Naive B cell (primary cell): ENCODE results near the gene DACH1. TPM values are rescaled to one million over a fixed set of nuclear protein-coding genes. Genes with fewer than 3 reads are reported as not detected.

Experiments
- ATAC-seq, 2 donors: fragments of 150-1000 bp; cut with Tn5 transposase; 2 replicates each; pipeline ENCODE4 v1.10.0; 2021; ENCODE audit warnings: low read depth in 2 of 2, mild to moderate bottlenecking in 2 of 2, moderate library complexity in 2 of 2
- DNase-seq: peaks from one replicate; pipeline ENCODE4 v3.0.0; 2022
- H3K27ac Mint-ChIP-seq, 6 donors: one replicate each; pipeline ENCODE4 v1.8.0; 2020 to 2022; ENCODE audit warnings: mild to moderate bottlenecking in 6 of 6, mixed read lengths in 6 of 6, moderate library complexity in 5 of 6, inconsistent platforms in 2 of 6
- H3K27me3 Mint-ChIP-seq, 3 donors: one replicate each; pipeline ENCODE4 v1.8.0; 2021 to 2022; ENCODE audit warnings: mixed read lengths in 3 of 3, mild to moderate bottlenecking in 1 of 3
- H3K36me3 Mint-ChIP-seq, 2 donors: one replicate each; pipeline ENCODE4 v1.8.0; 2020 to 2022; ENCODE audit warnings: mixed read lengths in 2 of 2, inconsistent platforms in 1 of 2, mild to moderate bottlenecking in 1 of 2
- H3K4me1 Mint-ChIP-seq, 3 donors: one replicate each; pipeline ENCODE4 v1.8.0; 2020 to 2022; ENCODE audit warnings: mixed read lengths in 3 of 3, inconsistent platforms in 1 of 3, mild to moderate bottlenecking in 1 of 3, moderate library complexity in 1 of 3
- H3K4me3 Mint-ChIP-seq, 8 donors: one replicate each; pipeline ENCODE4 v1.8.0; 2020 to 2022; ENCODE audit warnings: mild to moderate bottlenecking in 8 of 8, mixed read lengths in 8 of 8, moderate library complexity in 8 of 8, inconsistent platforms in 2 of 8
- H3K9me3 Mint-ChIP-seq, 7 donors: one replicate each; pipeline ENCODE4 v1.8.0; 2020 to 2022; ENCODE audit warnings: mixed read lengths in 7 of 7, mild to moderate bottlenecking in 5 of 7, inconsistent platforms in 2 of 7, moderate library complexity in 1 of 7
- polyA plus RNA-seq, 6 donors: library from polyadenylated mRNA; unstranded; fragments of 300-500 nt; fragmentation: Illumina TruSeq; gene quantifications; one replicate each; pipeline ENCODE4 v1.2.3, GENCODE V29; 2021; ENCODE audit warnings: low read depth in 6 of 6

DACH1 gene
- polyA plus RNA-seq, 6 donors from 2014 or later, result not detected

DNA sequence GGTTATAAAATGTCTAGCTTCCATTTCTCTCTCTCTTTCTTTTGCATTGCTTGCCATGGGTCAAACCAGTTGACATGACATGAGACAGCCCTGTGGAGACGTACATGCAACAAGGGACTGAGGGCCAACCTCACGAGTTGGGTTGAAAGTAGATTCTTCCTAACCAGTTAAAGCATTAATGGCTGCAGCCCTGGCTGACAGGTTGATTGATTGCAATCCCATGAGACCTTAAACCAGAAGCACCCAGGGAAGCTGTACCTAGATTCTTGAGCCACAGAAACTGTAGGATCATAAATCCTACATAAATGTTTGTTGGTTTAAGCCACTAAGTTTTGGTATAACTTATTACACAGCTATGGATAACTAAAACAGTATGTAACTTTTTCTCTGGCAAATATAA, 373.8 kb downstream of the DACH1 start:
- H3K4me3 Mint-ChIP-seq, result no peak overlapping the region
- H3K9me3 Mint-ChIP-seq, result no peaks in the 10 kb centered on the region
- no peaks in the 10 kb centered on the region for H3K27me3 Mint-ChIP-seq
- no peak overlapping the region for H3K27ac Mint-ChIP-seq
- H3K4me1 Mint-ChIP-seq, result no peaks in the 10 kb centered on the region
- ATAC-seq (no peak), DNase-seq (no peak)
- H3K36me3 Mint-ChIP-seq, result no peaks in the 10 kb centered on the region

DNA sequence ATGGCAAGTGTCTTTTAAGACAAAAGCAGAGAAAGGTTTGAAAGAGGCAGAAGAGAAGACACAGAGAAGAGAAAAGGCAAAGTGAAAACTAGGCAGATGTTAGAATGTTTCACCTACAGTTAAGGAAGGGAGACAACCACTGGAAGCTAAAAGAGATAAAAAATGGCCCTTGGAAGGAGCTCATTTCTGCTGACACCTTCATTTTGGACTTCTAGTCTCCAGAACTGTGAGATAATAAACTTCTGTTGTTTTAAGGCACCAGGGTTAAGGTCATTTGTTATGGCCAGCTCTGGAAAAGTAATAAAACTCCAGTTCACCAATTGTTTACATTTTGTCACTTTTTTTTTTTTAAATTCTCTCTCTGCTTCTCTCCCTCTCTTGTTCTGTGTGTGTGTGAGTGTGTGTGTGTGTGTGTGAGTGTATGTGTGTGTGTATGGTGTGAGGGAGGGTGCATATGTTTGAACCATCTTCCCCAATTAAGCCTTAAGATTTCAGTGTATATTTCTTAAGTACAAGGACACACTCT, 374.6 kb downstream of the DACH1 start:
- Mint-ChIP-seq H3K36me3 (no peaks in the 10 kb centered on the region), H3K4me1 (no peaks in the 10 kb centered on the region), H3K27me3 (no peaks in the 10 kb centered on the region), H3K9me3 (no peaks in the 10 kb centered on the region), H3K4me3 (no peak overlapping the region), H3K27ac (no peak overlapping the region)
- DNase-seq (no peak), ATAC-seq (no peak)

DNA sequence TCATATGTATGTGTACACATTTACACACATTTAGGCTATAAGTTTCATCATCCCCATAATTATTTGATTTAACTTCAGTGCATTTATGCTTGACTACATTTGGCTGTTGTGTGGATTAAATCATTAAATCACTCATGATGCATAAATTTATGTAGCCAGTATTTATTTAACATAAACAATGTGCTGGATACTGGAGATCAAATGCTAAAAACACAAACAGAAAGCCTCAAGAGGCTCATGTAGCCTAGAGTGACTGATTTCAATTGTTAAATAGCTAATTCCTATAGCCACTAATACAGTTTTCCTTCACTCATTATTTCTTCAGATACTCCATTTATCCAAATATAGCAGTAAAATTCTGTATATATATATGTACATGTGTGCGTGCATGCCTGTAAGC, 376.0 kb downstream of the DACH1 start:
- H3K4me1 Mint-ChIP-seq, result no peaks in the 10 kb centered on the region
- no peak overlapping the region for H3K27ac Mint-ChIP-seq
- H3K36me3 Mint-ChIP-seq, result no peaks in the 10 kb centered on the region
- no peak for ATAC-seq
- no peak for DNase-seq
- H3K27me3 Mint-ChIP-seq, result no peaks in the 10 kb centered on the region
- H3K4me3 Mint-ChIP-seq, result no peak overlapping the region
- no peaks in the 10 kb centered on the region for H3K9me3 Mint-ChIP-seq

DNA sequence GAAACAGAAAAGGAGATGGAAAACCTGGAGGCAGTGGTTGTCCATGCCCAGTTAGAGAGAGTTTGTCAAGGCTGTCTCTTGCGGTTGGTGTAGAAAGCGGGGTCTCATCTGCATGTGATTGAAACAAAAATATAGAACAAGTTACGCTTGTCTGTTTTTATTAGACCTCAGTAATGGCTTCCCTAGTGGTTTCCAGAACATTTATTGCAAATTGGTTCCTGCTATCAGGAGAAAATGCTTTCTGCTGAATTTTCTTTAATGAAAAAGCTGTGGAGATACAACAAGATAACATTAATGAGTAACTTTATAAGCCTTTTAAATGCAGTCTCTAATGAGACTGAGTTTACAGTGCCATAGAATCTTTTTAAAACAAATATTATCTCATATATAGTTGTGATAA, 378.0 kb downstream of the DACH1 start:
- Mint-ChIP-seq H3K9me3 (no peaks in the 10 kb centered on the region), H3K4me3 (no peak overlapping the region)
- no peak for ATAC-seq

DNA sequence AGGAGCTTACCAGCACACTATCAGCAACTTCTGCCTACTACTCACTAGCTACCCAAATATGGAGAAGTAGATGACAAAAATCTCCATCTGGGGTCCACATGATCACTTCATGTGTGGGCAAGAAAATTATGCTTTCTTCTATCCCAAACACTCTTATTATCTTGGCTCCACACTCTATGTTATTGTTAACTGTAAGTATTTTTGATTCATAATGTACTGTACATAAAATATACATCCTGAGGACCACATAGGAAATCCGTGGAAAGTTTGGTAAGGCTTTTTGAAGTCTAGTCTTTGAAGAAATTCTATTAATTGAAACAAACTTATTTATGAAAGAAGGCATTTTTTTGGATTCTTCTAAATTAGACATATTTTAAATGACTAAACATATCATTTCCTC, 378.8 kb downstream of the DACH1 start:
- no peak for DNase-seq
- Mint-ChIP-seq H3K27ac (no peak overlapping the region), H3K9me3 (no peaks in the 10 kb centered on the region), H3K36me3 (no peaks in the 10 kb centered on the region), H3K27me3 (no peaks in the 10 kb centered on the region), H3K4me3 (no peak overlapping the region), H3K4me1 (no peaks in the 10 kb centered on the region)
- ATAC-seq, result no peak

More for the DNA sequence above, 378.0 kb downstream of the DACH1 start:
- Mint-ChIP-seq H3K4me1 (no peaks in the 10 kb centered on the region), H3K36me3 (no peaks in the 10 kb centered on the region), H3K27me3 (no peaks in the 10 kb centered on the region), H3K27ac (no peak overlapping the region)
- no peak for DNase-seq

DNA sequence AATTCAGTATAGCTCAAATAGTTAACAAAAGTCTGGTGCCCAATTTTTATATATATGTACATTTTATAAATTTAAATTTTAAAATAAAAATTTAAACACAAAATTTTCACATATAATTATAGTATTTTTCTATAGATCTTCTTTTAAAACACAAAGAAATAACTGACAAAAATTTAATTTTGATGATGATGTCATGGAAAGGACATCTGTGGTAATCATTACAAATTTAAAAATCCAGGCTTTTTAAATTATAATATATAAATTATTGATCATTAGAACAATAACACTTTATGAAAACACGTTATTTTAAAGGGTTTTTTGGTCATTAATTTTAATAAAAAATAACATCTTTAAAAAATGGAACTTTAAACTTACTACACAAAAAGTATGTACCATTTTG, 381.1 kb downstream of the DACH1 start:
- H3K27me3 Mint-ChIP-seq, result no peaks in the 10 kb centered on the region
- DNase-seq, result no peak
- no peaks in the 10 kb centered on the region for H3K4me1 Mint-ChIP-seq
- H3K27ac Mint-ChIP-seq, result no peak overlapping the region
- no peaks in the 10 kb centered on the region for H3K36me3 Mint-ChIP-seq
- H3K4me3 Mint-ChIP-seq, result no peak overlapping the region
- H3K9me3 Mint-ChIP-seq, result no peaks in the 10 kb centered on the region
- ATAC-seq, result no peak

DNA sequence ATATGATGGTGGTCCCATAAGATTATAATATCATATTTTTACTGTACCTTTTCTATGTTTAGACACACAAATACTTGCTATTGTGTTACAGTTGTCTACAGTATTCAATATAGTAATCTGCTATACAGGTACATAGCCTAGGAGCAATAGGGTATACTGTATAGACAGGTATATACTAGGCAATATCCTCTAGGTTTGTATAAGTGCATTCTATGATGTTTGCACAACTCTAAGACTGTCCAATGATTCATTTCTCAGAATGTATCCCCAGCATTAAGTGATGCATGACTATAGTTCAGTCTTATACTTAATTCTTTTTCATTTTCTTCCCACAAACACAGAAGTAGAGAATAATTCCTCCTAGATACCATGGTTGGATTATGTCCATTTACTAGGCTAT, 383.3 kb downstream of the DACH1 start:
- no peaks in the 10 kb centered on the region for H3K4me1 Mint-ChIP-seq
- H3K27ac Mint-ChIP-seq, result no peak overlapping the region
- DNase-seq (no peak), ATAC-seq (no peak)
- H3K9me3 Mint-ChIP-seq, result no peaks in the 10 kb centered on the region
- H3K4me3 Mint-ChIP-seq, result no peak overlapping the region
- H3K36me3 Mint-ChIP-seq, result no peaks in the 10 kb centered on the region
- no peaks in the 10 kb centered on the region for H3K27me3 Mint-ChIP-seq

DNA sequence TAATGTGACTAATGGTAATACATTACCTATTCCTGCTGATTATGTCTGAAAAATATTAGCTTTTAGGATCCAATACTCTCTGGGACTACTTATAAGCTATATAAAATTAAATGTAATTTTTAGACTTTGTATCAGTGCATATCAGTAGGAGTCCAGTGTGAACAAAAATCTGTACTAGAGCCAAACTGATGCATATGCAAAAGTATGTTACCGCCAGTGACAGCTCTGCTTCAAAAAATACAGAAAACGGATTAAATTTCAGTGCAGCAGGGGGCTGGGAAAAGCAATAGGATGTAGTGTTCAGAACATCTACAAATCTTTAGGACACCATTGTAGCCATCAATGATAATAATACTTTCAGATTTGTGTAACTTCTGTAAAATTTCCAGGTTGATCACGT, 385.5 kb downstream of the DACH1 start:
- Mint-ChIP-seq H3K27me3 (no peaks in the 10 kb centered on the region), H3K4me1 (no peaks in the 10 kb centered on the region), H3K27ac (no peak overlapping the region), H3K4me3 (no peak overlapping the region), H3K36me3 (no peaks in the 10 kb centered on the region), H3K9me3 (no peaks in the 10 kb centered on the region)
- ATAC-seq (no peak), DNase-seq (no peak)

DNA sequence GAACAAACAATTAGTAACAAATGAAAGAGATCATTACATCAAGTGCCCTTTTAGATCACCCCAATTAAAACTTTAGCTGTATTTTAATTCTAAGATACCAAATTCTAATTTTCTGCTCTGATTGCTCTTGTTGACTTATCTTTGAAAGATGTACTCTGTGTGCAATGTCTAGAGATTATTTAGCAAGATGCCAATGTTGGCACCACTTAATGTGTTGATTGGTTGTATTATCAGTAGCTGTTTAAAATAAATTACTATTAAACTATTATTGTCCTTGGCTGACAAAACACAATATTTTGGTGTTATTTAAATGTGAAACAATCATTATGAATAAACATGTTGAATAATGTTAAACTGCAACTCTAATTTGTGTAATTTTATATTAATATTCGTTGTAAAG, 386.0 kb downstream of the DACH1 start:
- DNase-seq (no peak), ATAC-seq (no peak)
- H3K27ac Mint-ChIP-seq, result no peak overlapping the region
- no peaks in the 10 kb centered on the region for H3K36me3 Mint-ChIP-seq
- no peaks in the 10 kb centered on the region for H3K4me1 Mint-ChIP-seq
- H3K27me3 Mint-ChIP-seq, result no peaks in the 10 kb centered on the region
- H3K4me3 Mint-ChIP-seq, result no peak overlapping the region
- H3K9me3 Mint-ChIP-seq, result no peaks in the 10 kb centered on the region

DNA sequence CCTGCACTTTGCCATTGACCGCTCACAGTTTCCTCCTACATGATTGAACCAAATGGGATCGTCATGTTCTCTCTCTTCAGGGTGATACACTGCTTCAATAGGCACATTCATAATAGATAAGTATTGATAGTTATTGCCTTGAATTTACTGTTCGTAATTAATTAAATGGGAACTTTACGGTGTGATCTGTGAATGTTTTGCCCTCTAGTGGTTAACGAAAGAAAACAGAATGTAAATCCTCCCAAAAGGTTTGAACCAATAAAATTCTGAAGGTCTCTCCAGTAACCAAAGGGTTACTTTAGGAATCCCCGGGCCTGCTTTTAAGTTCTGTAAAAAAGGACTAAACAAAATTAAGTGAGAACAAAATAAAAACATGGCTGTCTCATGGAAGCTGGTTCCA, 389.3 kb downstream of the DACH1 start:
- H3K9me3 Mint-ChIP-seq, result no peaks in the 10 kb centered on the region
- no peaks in the 10 kb centered on the region for H3K4me1 Mint-ChIP-seq
- no peaks in the 10 kb centered on the region for H3K36me3 Mint-ChIP-seq
- no peaks in the 10 kb centered on the region for H3K27me3 Mint-ChIP-seq
- no peak overlapping the region for H3K4me3 Mint-ChIP-seq
- no peak overlapping the region for H3K27ac Mint-ChIP-seq
- ATAC-seq, result no peak
- no peak for DNase-seq

DNA sequence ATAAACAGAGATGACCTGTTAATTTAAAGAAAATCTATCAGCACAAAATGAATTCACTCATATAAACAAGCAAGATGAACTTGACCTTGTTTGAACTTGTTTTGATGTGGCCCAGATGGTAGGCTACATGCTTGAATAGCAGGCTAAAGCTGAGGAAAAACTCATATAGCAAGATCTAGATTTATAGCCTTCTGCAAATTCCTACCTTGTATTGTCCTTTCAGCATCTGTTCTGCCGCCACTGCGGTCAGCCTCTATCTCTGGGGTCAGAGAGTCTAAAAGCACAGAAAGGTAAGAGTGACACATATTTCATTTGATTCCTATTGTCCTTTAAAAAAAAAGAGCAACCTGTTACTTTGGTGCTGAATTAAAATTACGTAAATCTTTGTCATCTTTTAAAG, 392.1 kb downstream of the DACH1 start:
- Mint-ChIP-seq H3K27ac (no peak overlapping the region), H3K36me3 (no peaks in the 10 kb centered on the region), H3K27me3 (no peaks in the 10 kb centered on the region), H3K4me1 (no peaks in the 10 kb centered on the region), H3K4me3 (no peak overlapping the region), H3K9me3 (peaks cover 0 to 6% (median 0%) of the 10 kb centered on the region in 7 donors)
- no peak for ATAC-seq
- DNase-seq, result no peak

DNA sequence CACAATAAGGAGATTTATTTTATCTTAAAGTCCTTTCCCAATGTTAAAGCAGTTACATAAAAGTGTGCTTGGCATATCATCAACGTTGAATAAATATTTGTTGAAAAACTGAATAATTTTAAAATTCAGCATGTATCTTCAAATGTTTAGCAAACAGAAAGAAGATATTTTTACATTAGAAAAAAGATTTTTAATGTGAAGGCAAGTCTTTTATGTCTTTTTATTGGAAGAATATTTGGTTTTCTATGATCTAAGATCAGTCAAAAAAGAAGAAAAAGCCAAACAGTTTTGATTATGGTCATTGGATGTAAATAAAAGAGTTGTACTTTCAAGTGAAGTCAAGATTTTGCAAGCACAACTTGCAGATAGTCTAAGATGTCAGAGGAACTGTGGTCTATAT, 397.4 kb downstream of the DACH1 start:
- DNase-seq (no peak), ATAC-seq (no peak)
- Mint-ChIP-seq H3K27me3 (no peaks in the 10 kb centered on the region), H3K27ac (no peak overlapping the region), H3K9me3 (peaks cover 0 to 6% (median 0%) of the 10 kb centered on the region in 7 donors), H3K36me3 (no peaks in the 10 kb centered on the region), H3K4me1 (no peaks in the 10 kb centered on the region), H3K4me3 (no peak overlapping the region)

DNA sequence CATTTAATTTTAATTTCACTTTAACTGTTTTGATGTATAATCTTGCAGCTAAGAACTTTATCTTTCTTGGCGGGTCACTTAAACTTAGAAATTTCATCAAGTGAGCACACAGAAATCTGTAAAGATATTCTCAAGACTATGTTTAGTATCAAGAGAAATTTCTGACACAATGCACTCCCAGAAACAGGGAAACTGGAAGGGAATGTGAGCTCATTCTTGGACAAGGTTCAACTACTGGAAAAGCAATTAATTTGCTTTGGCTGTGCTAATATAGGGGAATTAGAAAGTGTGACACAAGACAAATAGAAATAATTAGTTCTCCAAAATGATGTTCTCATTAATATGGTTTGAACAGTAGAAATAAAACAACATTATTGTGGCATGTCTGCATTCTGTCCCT, 402.3 kb downstream of the DACH1 start:
- DNase-seq (no peak), ATAC-seq (no peak)
- H3K27ac Mint-ChIP-seq, result no peak overlapping the region
- no peaks in the 10 kb centered on the region for H3K4me1 Mint-ChIP-seq
- H3K4me3 Mint-ChIP-seq, result no peak overlapping the region
- H3K27me3 Mint-ChIP-seq, result no peaks in the 10 kb centered on the region
- H3K36me3 Mint-ChIP-seq, result no peaks in the 10 kb centered on the region
- no peaks in the 10 kb centered on the region for H3K9me3 Mint-ChIP-seq

DNA sequence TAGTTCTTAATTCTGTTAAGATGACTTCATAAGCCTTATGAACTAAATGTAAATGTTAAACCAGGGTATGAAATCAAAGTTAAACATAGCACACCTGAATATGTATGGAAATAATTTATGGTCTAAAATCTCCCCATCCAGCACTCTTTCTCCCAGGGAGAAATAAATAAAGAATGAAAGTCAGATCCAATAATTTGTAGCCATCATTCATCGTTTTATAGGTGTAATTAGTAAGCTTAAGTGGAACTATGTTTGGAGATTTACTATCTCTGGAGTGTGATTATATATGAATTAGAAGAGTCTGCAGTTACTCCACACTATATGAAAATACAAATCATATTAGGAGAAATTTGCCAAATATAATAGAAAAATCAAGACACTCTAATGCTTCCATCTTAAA, 405.1 kb downstream of the DACH1 start:
- Mint-ChIP-seq H3K27ac (no peak overlapping the region), H3K36me3 (no peaks in the 10 kb centered on the region), H3K4me1 (no peaks in the 10 kb centered on the region), H3K27me3 (no peaks in the 10 kb centered on the region), H3K4me3 (no peak overlapping the region), H3K9me3 (no peaks in the 10 kb centered on the region)
- ATAC-seq (no peak), DNase-seq (no peak)

DNA sequence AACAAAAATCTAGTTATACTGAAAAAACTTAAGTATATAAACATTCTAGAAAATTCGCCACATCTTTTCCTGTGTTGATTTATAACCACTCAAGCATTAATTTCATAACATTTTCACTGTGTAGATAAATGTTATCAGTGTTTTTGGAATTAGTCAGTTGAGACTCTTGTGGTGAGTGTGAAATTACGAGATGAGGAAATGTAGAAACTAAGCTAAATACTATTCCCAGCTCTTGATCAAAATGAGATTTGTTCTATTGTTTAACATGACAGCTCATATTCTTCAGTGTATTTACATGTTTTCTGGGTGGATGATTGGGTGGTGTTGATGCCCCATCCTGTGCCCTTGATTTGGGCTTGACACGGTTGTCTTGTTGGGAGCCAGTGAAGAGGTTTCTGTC, 406.8 kb downstream of the DACH1 start:
- H3K36me3 Mint-ChIP-seq, result no peaks in the 10 kb centered on the region

More for the DNA sequence above, 406.8 kb downstream of the DACH1 start:
- no peak overlapping the region for H3K27ac Mint-ChIP-seq
- DNase-seq (no peak), ATAC-seq (no peak)
- H3K27me3 Mint-ChIP-seq, result no peaks in the 10 kb centered on the region
- H3K9me3 Mint-ChIP-seq, result no peaks in the 10 kb centered on the region
- H3K4me1 Mint-ChIP-seq, result no peaks in the 10 kb centered on the region
- no peak overlapping the region for H3K4me3 Mint-ChIP-seq
